H1 (cell line): Measurements from ENCODE around the gene VWCE. TPM values are rescaled to one million over a fixed set of nuclear protein-coding genes. Genes with fewer than 3 reads are reported as not detected.

Experiments
- ASH2L ChIP-seq: fragments of 200-600, 300-600 bp; sonication (generic); IDR thresholded peaks from one replicate; pipeline ENCODE4 v1.7.1; 2017; ENCODE audit warnings: low read length
- CTBP2 ChIP-seq: IDR thresholded peaks from 2 replicates; pipeline ENCODE4 v1.7.0; 2011; ENCODE audit warnings: borderline replicate concordance, mild to moderate bottlenecking, moderate library complexity, mixed read lengths, low read length; ENCODE audit not compliant: insufficient read depth, insufficient read length
- EZH2 ChIP-seq: fragments of 200-600 bp; sonication (generic); IDR thresholded peaks from 2 replicates; pipeline ENCODE4 v1.7.1; 2012; ENCODE audit warnings: low read depth, mild to moderate bottlenecking, moderate library complexity, low read length, inconsistent platforms; ENCODE audit not compliant: severe bottlenecking
- HDAC2 ChIP-seq, 2 experiments: fragments of 300-600 bp in 1 of 2; sonication (generic) in 1 of 2; IDR thresholded peaks; 2 replicates each; pipeline ENCODE4 v1.6.1; 2011 to 2012; ENCODE audit warnings: low read depth in 2 of 2, low read length in 2 of 2, mild to moderate bottlenecking in 2 of 2, moderate library complexity in 2 of 2, borderline replicate concordance in 1 of 2, inconsistent platforms in 1 of 2
- MAX ChIP-seq: IDR thresholded peaks from 2 replicates; pipeline ENCODE4 v1.6.1; 2012; ENCODE audit warnings: inconsistent platforms
- RNF2 ChIP-seq: fragments of 200-900, 300-1000 bp; sonication (generic); IDR thresholded peaks from 2 replicates; pipeline ENCODE4 v1.7.1; 2016; ENCODE audit warnings: borderline replicate concordance, low read depth, mild to moderate bottlenecking, antibody characterized with exemption, low read length; ENCODE audit not compliant: poor library complexity, severe bottlenecking; ENCODE audit errors: missing control alignments
- TBP ChIP-seq: IDR thresholded peaks from 2 replicates; pipeline ENCODE4 v1.6.1; 2011; ENCODE audit warnings: low read depth, low read length, improper control_type of control experiment
- polyA plus RNA-seq, 7 experiments: library from polyadenylated mRNA; depleted of rRNA in 3 of 7; stranded (reverse) in 5 of 7; unstranded in 2 of 7; fragments of >200 nt in 5 of 7; fragments of 200-250 nt in 2 of 7; gene quantifications; 1 replicate in 5 of 7; 2 replicates in 1 of 7; 4 replicates in 1 of 7; pipeline versions ENCODE4 v1.2.1 to v1.2.3, GENCODE V29; 2011 to 2013; ENCODE audit warnings: missing spikeins in 2 of 7, mixed read lengths in 2 of 7
- total RNA-seq: library from RNA; stranded (reverse); fragmentation: NEBNext Ultra II Directional; extraction: Animal tissue kit (Norgen Biotek cat#: 25700); gene quantifications from 2 replicates; pipeline ENCODE4 v1.2.1, GENCODE V29; 2021

Gene VWCE
- total and polyA plus RNA-seq, 2 of the 8 experiments (the other 6 are each of a cell fraction or from before 2014, with no cell fraction given), result 9.5 to 12.3 TPM

GRCh38 chr11:61265357-61265756 is 29.8 kb downstream of the VWCE start (continued):
- TF ChIP-seq RNF2 (no peak), MAX (no peak), HDAC2 (IDR thresholded peaks at IDR 0.05; ENCODE audit: borderline replicate concordance in 1 of 2, low read depth in 2 of 2, low read length in 2 of 2) (no peak), ASH2L (no peak), CTBP2 (no peak), TBP (no peak), EZH2 (no peak)
